GM06990 (cell line): Measurements from ENCODE around the gene GSK3B.
"Not testable (repeated sequence)": the region's sequence is repeated elsewhere in the genome, so short reads cannot be mapped to it uniquely, and the experiment has no call there.

Experiments
- DNase-seq: peaks from one replicate; pipeline ENCODE4 v3.0.0-alpha.2; 2011; ENCODE audit not compliant: insufficient read length; ENCODE audit errors: extremely low read depth
- H3K27me3 ChIP-seq: replicated peaks from 2 replicates; pipeline ENCODE4 v1.6.0; 2011; ENCODE audit warnings: low read length; ENCODE audit not compliant: control insufficient read depth, insufficient read depth
- H3K36me3 ChIP-seq: 2 replicates; pipeline ENCODE4 v1.5.1; 2011; ENCODE audit warnings: low read length; ENCODE audit not compliant: control insufficient read depth, insufficient read depth
- H3K4me3 ChIP-seq: replicated peaks from 2 replicates; pipeline ENCODE4 v1.5.1; 2011; ENCODE audit warnings: low read depth, mild to moderate bottlenecking, control low read depth, low read length
- TF ChIP-seq, protein P1 (sequence below): IDR thresholded peaks from 2 replicates; pipeline ENCODE4 v1.5.1; 2011; ENCODE audit warnings: low read length, control low read depth, mild to moderate bottlenecking, inconsistent platforms; ENCODE audit not compliant: insufficient read depth, poor library complexity, severe bottlenecking

The GSK3B gene

DNA sequence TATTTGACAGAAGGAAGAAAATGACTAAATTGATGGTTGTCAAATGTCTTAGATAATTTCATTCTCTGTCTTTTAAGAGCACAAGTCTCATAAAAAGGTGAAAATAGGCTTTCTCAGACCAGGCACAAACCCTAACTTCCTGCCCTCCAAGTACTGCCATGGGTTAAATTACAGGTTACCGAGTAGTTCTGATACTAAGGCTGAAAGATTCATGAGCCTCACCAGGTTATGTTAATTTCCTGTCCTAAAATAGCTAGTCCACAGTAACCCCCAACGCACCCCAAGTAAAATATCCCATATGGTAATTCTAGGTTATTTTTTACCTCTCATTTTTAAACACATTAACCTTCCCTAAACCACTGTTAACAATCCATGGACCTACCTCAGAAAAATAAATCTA, 42.0 kb downstream of the GSK3B start:
- H3K4me3 ChIP-seq, result no peak overlapping the region
- no peak for DNase-seq

DNA sequence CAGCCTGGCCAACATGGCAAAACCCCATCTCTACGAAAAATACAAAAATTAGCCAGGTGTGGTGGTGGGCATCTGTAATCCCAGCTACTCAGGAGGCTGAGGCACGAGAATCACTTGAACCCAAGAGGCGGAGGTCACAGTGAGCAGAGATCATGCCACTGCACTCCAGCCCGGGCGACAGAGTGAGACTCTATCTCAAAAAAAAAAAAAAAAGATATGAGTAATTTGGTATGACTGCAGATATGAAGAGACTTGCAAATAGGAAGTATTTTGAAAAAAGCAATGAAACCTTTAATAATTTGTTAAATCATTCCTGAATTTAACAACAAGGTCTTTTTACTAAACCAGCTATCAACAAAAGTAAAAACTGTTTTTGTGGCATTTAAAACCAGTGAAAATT, 42.7 kb downstream of the GSK3B start:
- H3K27me3 ChIP-seq, H3K4me3 ChIP-seq, DNase-seq, H3K36me3 ChIP-seq: not testable (repeated sequence)

More for the DNA sequence above, 42.0 kb downstream of the GSK3B start:
- H3K36me3 ChIP-seq, result no peaks in the 10 kb centered on the region
- H3K27me3 ChIP-seq, result no peaks in the 10 kb centered on the region
- TF ChIP-seq, protein P1, sequence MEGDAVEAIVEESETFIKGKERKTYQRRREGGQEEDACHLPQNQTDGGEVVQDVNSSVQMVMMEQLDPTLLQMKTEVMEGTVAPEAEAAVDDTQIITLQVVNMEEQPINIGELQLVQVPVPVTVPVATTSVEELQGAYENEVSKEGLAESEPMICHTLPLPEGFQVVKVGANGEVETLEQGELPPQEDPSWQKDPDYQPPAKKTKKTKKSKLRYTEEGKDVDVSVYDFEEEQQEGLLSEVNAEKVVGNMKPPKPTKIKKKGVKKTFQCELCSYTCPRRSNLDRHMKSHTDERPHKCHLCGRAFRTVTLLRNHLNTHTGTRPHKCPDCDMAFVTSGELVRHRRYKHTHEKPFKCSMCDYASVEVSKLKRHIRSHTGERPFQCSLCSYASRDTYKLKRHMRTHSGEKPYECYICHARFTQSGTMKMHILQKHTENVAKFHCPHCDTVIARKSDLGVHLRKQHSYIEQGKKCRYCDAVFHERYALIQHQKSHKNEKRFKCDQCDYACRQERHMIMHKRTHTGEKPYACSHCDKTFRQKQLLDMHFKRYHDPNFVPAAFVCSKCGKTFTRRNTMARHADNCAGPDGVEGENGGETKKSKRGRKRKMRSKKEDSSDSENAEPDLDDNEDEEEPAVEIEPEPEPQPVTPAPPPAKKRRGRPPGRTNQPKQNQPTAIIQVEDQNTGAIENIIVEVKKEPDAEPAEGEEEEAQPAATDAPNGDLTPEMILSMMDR, result no peak

DNA sequence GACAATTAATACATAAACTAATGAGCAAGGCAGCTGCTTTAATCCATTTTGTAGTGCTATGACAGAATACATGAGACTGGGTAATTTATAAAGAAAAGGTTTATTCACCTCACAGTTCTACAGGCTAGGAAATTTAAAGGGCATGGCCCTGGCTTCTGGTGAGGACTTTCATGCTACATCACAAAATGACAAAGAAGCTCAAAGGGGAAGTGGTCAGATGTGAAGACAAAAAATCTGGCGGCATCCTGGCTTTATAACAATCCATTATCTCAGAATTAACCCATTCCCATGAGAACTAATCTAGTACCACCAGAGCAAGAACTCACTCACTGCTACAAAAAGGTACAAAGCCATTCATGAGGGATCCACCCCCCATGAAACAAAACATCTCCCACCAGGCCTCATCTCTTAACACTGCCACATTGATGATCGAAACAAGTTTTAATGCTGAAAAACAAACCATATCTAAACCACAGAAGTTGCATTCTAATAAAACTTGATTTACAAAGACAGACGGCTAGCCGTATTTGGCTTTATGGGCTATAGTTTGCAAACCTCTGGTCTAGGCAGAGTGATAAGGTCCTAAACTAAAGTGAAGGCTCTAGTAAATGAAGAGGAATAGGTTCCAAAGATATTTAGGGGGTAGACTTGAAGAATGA, 44.2 kb downstream of the GSK3B start:
- no peaks in the 10 kb centered on the region for H3K36me3 ChIP-seq
- DNase-seq, result no peak
- H3K4me3 ChIP-seq, result no peak overlapping the region
- TF ChIP-seq, protein P1, result no peak
- no peaks in the 10 kb centered on the region for H3K27me3 ChIP-seq

DNA sequence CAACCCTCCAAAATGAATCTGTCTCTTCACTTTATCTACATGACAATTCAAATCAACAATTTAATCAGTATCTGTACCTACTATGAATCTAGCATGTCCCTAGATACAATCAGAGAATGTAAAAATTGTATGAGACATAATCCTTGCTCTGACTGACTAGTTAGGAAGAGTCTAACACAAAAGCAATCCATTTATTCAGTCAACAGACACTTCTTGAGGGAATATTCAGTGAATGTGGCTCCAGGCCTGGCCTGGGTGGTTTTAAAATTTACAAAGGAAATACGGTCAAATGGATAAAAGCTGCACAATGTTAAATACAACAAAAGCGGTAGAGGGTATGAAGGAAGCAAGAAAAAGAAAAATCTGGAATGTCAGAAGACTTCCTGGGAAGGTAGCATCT, 45.2 kb downstream of the GSK3B start:
- TF ChIP-seq, protein P1, result no peak
- no peak for DNase-seq
- Histone ChIP-seq H3K36me3 (no peaks in the 10 kb centered on the region), H3K27me3 (no peaks in the 10 kb centered on the region), H3K4me3 (no peak overlapping the region)

DNA sequence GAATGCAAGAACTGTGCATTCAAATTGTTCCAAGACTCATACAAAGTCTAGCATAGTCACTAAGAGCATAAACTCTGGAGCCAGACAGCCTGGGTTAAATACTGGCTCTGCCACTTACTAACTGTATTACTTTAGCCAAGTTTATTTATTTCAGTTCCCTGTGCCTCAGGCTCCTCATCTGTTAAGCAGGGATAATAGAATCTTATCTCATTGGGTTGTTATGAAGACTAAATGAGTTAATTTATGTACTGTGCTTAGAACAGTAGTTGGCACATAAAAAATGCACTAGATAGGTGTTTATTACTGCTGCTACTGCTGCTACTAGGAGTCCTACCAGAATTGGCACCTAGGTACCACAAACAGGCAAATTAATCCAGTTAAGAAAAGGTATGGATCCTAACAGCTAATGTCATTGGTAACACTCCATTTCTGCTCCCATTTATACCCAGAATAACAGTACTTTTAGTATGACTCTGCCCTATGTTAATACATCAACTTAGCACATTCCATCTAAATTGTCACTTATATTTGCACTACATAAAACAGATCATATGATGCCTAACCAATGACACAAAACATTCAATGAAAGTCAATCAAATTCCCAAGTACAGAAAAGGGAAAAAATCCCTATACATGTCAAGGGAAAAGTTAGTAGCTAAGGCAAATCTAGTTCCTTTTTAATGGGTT, 45.7 kb downstream of the GSK3B start:
- TF ChIP-seq, protein P1, result no peak
- Histone ChIP-seq H3K27me3 (no peaks in the 10 kb centered on the region), H3K4me3 (no peak overlapping the region), H3K36me3 (no peaks in the 10 kb centered on the region)
- no peak for DNase-seq

DNA sequence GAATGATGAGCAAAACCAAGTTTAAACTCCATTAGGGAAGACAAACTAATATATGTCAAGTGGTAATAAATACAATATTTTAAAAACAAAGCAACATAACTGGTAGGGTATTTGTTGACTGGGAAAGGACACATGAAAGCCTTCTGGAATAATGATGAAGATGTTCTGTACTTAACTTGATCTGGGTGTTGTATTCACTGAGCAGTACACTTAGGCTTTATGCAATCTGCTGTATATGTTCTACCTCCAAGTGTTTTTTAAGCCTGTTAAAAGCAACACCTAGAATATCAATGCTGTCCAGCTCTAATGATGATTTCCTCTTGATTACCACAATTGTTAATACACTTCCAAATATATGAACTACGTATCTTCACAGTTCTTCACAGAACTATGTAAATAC, 46.6 kb downstream of the GSK3B start:
- no peak for DNase-seq
- Histone ChIP-seq H3K27me3 (no peaks in the 10 kb centered on the region), H3K36me3 (no peaks in the 10 kb centered on the region), H3K4me3 (no peak overlapping the region)
- TF ChIP-seq, protein P1, result no peak
